Stomach (tissue), 4 donors: ENCODE measurements around the gene MFAP5.

Experiments
- CTCF ChIP-seq, 7 experiments: fragments of 450-650 bp in 4 of 7; fragments of 200-600 bp in 3 of 7; sonication (generic) in 3 of 7; IDR thresholded peaks; one replicate each; pipeline ENCODE4 v1.5.1; 2016 to 2019; ENCODE audit warnings: antibody characterized with exemption in 7 of 7, control low read depth in 2 of 7, mild to moderate bottlenecking in 1 of 7
- EP300 ChIP-seq: sonication (generic); formaldehyde crosslinking; IDR thresholded peaks from one replicate; pipeline ENCODE4 v1.6.1; 2017; ENCODE audit warnings: antibody characterized with exemption

DNA sequence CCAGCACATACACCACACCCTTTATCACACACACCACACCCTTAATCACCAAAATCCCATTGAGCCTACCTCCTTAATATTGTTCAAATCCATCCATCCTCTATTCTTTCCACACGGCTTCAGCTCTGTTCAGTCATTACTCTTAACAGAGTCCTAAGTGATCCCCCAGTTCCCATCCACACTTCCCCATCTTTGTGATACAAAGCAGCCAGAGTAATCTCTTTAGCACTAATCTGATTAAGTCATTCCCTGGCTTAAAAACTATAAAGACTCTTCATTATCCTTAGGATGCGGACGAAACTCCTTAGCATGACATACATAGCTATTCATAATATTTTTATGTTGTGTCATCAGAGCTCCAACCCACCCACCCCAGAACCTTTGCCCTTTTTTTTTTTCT is 14.7 kb upstream of the MFAP5 start:
- TF ChIP-seq CTCF (IDR thresholded peaks at IDR 0.05), result no peak
- no peak for TF ChIP-seq EP300
